Activated CD8-positive, alpha-beta memory T cell treated with anti-CD3 and anti-CD28 coated beads for 36 hours (primary cell): Measurements from ENCODE around the gene THBS3. TPM values are rescaled to one million over a fixed set of nuclear protein-coding genes. Genes with fewer than 3 reads are reported as not detected.
"Not testable (repeated sequence)": the region's sequence is repeated elsewhere in the genome, so short reads cannot be mapped to it uniquely, and the experiment has no call there.

Experiments used
- CTCF ChIA-PET: fragments of 350-600 bp; sonication (Branson Sonifier 250); formaldehyde crosslinking; loops from one replicate; lab custom pipeline; 2021; ENCODE audit warnings: antibody characterized with exemption; lab: Charles Lee
- POLR2A ChIA-PET: fragments of 350-600 bp; sonication (Branson Sonifier 250); formaldehyde crosslinking; loops from one replicate; lab custom pipeline; 2021; ENCODE audit warnings: antibody characterized with exemption; lab: Charles Lee
- total RNA-seq, 2 experiments: library from RNA; stranded (reverse); gene quantifications; one replicate each; pipeline ENCODE4 v1.2.3, GENCODE V29; 2021

The THBS3 gene
- total RNA-seq, 2 experiments from 2014 or later: 7.0 to 8.7 TPM

DNA sequence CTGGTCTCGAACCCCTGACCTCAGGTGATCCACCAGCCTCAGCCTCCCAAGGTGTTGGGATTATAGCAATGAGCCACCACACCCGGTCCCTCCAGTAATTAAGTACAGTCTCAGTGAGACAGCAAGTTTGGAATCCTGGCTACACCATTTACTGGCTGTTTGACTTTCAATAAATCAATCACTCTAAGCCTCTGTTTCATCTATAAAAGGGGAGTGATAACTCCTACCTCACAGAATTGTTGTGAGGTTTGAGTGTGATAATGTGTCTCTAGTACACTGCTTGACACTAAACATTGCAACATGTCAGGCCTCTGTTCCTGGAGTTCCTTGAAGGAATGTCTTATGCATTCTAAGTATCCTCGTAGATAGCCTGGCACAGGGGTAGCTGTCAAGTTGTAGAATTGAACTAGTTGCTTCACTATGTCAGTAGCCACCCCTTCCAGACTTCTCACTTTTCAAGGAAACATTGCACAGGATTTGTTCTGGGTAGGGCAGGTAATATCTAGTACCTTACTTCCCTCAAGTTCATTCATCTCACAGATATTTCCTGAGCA lies 35.2 kb upstream of the THBS3 start:
- CTCF ChIA-PET: interaction anchor here (0.6 to 3.2 kb wide), 3 partner anchors 8 to 65 kb away, joined by 3 to 18 read pairs (median 6); no protein-coding TSS in a partner anchor
- POLR2A ChIA-PET: interaction anchor here (0.7 to 1.9 kb wide), 3 partner anchors 12 to 70 kb away, joined by 3 to 8 read pairs (median 4); partner anchors contain the start of gene ENTREP3

DNA sequence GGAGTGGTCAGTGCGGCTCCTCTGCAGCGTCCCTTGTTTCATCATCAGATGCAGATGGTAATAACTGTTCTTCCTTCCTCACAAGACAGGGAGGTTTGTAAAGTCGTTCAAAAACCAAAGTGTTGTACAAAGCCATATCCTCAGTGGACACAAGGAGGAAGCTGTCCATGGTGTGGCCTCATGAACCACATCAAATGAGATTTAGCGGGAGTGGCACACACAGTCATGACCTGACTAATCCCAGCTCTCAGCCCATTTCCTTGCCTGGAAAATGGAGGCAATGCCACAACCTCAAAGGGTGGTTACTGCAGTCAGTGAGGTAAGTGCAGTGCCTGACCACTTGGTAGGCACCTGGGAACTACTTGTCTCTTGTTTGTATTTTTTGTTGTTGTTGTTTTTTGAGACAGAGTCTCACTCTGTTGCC lies 34.2 kb upstream of the THBS3 start:
- ChIA-PET POLR2A (interaction anchor here (1.5 kb wide), 1 partner anchor 20 kb away, joined by 4 read pairs; the partner anchor contains the start of gene SCAMP3), CTCF (interaction anchor here (0.6 to 3.2 kb wide), 5 partner anchors 9 to 113 kb away, joined by 3 to 18 read pairs (median 5); partner anchors contain the start of gene KRTCAP2)

DNA sequence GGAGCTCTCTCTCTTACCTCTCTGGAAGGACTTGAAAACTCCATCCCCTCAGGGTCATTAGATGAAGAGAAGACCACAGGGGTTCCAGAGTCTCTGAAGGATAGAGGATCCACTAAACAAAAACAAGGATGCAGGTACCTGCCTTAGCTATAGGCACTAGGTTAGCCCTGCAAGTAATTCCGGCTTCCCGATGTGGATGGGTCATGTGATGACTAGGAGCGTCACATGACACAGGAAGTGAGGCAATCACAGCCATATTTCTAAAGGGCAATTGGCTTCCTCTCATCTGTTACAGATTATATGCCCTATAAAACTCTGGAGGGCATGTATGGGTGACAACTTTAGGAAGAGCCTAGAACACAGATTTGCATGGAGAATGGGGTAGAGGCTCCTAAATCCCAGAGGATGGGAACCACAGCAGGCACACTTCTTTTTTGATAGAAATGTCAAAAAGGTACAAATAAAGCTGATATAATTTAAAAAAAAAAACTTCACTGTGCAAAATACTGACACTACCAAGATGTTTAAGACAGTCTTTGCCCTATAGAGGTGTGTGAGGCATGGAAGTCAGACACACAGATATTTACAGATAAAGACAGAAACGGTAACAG lies 33.5 kb upstream of the THBS3 start:
- POLR2A ChIA-PET: interaction anchor here (0.6 to 1.5 kb wide), 2 partner anchors 14 to 21 kb away, joined by 3 to 4 read pairs; partner anchors contain the start of gene SCAMP3

DNA sequence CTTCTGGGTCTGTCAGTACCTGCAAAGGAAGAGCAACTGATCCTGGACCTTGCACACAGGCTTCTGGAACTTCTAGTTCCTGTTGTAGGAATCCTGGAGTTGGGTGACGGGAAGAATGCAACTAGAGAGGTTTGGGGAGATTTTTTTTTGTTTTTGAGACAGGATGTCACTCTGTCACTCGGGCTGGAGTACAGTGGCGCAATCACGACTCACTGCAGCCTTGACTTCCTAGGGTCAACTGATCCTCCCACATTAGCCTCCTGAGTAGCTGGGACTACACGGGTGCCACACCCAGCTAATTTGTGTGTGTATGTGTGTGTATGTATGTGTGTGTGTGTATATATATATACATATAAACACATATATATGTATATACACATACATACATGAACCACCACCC lies 28.8 kb upstream of the THBS3 start:
- POLR2A ChIA-PET: no interaction called here
- CTCF ChIA-PET: interaction anchor here (0.9 kb wide), 1 partner anchor 15 kb away, joined by 3 read pairs; no protein-coding TSS in a partner anchor

More for the DNA sequence above, 33.5 kb upstream of the THBS3 start:
- CTCF ChIA-PET: interaction anchor here (0.6 to 3.2 kb wide), 5 partner anchors 10 to 112 kb away, joined by 3 to 18 read pairs (median 5); partner anchors contain the start of gene KRTCAP2

DNA sequence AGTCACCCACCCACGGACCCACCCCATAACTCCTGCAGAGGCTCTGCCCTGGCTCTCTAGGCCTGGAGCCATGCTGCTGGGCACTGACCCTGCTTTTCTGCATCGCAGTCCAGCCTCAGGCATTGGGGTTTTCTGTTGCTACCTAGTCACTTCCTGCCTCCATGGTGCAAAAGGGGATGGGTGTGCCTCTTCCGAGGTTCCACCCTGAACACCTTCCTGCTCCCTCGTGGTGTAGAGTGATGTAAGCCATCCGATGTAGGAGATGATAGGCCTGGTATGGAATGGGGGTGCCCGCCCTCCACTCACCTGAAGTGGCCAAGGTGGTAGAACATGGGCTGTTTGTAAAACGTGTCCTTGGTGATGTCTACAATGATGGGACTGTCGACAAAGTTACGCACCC lies 27.7 kb upstream of the THBS3 start:
- CTCF ChIA-PET, POLR2A ChIA-PET: not testable (repeated sequence)

DNA sequence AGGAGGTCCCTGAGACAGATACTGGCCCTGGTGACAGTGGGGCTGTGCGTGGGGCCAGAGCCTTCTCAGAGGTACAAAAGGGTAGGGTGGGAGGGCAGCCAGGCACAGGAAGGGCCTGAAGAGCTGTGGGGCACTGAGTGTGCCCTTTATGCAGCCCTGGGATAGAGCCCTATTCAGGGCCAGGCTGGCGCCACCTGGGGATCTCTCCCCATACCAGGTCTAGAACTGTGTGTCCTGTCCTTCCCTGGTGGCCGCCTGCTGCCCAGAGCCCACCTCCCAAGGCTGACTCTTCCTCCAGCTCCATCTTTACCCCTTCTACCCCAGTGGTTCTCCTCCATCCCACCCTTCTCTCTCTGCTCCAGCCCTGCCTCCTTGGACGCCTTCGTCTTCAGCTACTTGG lies 25.8 kb upstream of the THBS3 start:
- CTCF ChIA-PET, POLR2A ChIA-PET: not testable (repeated sequence)

DNA sequence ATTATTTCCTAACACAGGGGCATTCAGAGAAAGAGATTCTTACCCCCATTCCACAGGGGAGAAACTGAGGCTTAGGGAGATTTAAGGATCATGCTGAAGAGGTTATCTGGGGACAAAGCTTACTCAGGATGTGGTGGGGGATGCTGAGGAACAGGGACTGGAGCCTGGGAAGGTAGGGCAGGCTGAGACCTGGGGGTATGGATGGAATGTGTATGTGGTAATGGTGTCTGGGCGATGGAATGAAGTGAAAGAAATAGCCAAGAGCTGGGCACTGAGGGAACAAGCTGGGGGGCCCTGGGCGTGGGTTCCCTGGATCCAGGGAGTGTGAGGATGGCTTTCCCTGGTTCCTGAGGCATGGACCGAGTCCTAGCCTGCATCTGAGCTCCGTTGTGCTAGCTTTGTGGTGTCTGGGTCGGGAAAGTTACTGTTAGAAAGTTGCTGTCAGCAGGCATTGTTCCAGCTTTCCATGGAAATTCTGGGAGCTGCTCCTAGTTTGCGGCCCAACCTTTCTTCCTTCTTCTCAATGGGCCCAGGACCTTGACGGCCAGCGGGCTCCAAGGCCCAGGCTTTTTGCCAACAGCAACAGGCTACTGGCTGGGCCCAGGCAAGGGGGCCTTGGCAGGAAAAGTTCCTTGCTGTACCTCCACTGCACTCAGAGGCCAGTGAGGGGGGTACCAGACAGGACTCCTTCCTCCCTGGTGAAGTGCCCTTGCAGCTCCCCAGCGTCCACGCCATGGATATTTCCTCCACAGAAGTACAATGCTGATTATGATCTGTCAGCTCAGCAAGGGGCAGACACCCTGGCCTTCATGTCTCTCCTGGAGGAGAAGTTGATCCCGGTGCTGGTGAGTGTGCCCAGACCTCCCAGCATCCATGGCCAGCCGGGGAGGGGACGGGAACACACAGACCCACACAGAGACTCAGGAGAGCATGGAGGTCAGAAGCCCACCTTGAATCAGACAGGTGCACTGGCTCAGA lies 24.6 kb upstream of the THBS3 start:
- CTCF ChIA-PET, POLR2A ChIA-PET: not testable (repeated sequence)

DNA sequence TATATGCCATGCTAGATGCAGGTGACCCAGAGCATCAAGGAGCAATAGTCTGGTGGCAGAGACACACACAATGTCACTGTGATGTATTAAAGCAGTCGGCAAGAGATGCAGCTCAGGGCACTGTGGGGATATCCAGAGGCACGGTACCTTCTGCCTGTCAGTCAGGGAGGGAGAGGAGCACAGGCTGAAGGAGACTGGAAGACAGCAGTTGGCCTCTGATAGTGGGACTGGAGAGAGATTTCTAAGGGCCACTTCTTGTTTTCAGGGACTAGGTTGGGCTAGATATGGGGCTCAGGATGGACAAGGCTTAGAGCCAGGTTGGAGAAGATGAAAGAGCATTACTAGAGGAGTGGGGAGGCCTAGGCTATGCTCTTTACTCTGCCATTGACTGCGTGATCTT lies 23.6 kb upstream of the THBS3 start:
- CTCF ChIA-PET, POLR2A ChIA-PET: not testable (repeated sequence)

DNA sequence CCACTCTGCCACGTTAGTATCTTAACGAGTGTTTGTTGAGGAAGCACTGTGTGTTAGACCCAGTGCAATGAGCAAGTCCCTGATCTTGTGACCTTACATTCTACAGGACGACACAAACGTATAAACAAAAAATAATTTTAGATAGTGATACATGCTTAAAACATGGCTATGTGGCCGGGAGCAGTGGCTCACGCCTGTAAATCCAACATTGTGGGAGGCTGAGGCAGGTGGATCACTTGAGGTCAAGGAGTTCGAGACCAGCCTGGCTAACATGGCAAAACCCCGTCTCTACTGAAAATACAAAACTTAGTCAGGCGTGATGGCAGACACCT lies 20.4 kb upstream of the THBS3 start:
- CTCF ChIA-PET: interaction anchor here (0.8 to 2.2 kb wide), 7 partner anchors 15 to 142 kb away, joined by 3 to 9 read pairs (median 4); partner anchors contain the start of genes KRTCAP2, MTX1 and THBS3
- POLR2A ChIA-PET: interaction anchor here (2.4 to 2.9 kb wide), 2 partner anchors 16 to 34 kb away, joined by 8 to 9 read pairs; no protein-coding TSS in a partner anchor

DNA sequence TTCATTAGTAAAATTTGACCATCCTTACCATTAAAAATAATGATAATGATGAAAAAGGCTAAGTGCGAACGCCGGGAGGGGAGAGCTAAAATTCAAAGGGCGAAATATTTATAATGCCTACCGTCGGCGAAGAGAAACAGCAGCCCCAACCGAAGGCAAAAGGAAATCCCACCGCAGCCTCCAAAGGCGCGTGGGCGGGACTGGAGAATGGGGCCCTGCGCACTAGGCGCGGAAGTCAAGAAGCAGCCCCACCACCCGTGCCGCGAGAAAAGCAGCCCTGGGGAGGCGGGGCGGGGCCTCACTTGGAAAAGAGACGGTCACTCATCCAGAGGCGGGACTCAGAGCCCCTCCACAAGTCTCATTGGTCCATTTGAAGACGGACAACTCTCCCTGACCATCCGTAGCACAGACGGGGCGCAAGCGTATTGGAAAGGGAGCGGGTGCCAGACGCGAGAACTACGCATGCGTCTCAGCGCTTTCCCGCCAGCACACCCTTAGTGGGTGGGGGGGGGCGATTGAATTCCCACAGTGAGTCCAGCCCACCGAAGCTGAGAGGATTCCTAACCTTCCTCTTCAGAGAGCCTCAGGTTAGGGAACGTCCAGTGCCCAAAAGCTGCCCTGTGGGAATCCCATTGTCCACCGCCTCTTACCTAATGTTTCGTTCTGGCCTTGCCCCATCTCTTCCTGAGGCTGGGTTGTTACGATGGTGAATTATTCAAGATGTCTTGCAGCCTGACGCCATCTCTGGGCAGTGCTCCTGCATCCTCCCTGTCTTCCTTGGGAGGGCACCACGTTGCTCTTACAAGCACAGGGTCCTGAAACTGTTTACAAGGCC lies 19.8 kb upstream of the THBS3 start:
- ChIA-PET CTCF (interaction anchor here (1.0 to 2.2 kb wide), 10 partner anchors 13 to 142 kb away, joined by 3 to 10 read pairs (median 5); partner anchors contain the start of genes KRTCAP2, MTX1 and THBS3), POLR2A (interaction anchor here (0.7 to 2.9 kb wide), 4 partner anchors 14 to 33 kb away, joined by 3 to 9 read pairs (median 6); partner anchors contain the start of gene MTX1)

DNA sequence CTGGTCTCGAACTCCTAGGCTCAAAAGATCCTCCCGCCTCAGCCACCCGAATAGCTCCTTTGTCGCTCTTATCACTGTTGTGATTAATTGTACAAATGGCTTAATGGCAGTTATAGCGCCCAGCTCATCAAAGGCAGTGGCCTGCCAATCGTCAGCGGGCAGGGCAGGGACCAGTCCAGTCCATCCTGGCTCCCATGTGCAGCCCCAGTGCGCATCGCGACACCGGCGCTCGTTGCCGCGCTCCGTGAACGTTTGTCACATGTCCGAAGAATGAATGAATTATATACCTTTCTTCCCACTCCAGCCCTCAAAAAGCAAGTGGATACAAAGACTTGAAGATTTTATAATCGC lies 19.2 kb upstream of the THBS3 start:
- CTCF ChIA-PET: interaction anchor here (1.0 to 2.2 kb wide), 9 partner anchors 14 to 141 kb away, joined by 3 to 10 read pairs (median 5); partner anchors contain the start of genes KRTCAP2, MTX1 and THBS3
- POLR2A ChIA-PET: interaction anchor here (0.7 to 2.9 kb wide), 4 partner anchors 14 to 33 kb away, joined by 3 to 9 read pairs (median 6); partner anchors contain the start of gene MTX1

DNA sequence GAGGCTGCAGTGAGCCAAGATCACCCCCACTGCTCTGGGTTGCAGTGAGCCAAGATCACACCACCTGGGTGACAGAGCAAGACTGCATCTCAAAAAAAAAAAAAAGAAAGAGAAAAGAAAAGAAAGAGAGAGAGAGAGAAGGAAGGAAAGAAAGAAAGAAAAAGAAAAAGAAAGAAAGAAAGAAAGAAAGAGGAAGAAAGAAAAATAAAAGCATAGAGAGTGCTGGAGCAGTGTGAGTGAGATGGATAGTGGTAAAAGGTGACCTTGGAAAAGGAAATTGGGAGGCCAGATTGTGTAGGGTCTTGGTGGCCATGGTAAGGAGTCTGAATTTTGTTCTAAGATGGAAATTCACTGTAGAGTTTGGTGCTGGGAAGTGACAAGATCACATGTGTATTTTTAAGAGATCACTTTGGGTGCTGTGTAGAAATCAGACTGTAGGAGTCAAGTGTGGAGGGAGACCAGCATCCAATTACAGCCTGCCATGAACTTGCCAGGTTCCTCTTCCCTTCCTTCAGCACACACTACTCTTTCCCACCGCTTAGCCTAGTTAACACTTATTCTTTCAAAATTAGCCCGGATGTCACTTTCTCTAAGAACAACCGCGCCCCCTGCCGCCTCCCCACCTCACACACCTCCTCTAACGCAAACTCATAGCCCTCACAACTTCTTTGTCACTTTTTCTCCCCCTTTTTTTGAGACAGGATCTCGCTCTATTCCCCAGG lies 18.7 kb upstream of the THBS3 start:
- ChIA-PET POLR2A (interaction anchor here (0.7 to 2.9 kb wide), 4 partner anchors 15 to 32 kb away, joined by 3 to 9 read pairs (median 6); partner anchors contain the start of gene MTX1), CTCF (interaction anchor here (0.7 to 2.2 kb wide), 10 partner anchors 14 to 141 kb away, joined by 3 to 10 read pairs (median 5); partner anchors contain the start of genes KRTCAP2, MTX1 and THBS3)

DNA sequence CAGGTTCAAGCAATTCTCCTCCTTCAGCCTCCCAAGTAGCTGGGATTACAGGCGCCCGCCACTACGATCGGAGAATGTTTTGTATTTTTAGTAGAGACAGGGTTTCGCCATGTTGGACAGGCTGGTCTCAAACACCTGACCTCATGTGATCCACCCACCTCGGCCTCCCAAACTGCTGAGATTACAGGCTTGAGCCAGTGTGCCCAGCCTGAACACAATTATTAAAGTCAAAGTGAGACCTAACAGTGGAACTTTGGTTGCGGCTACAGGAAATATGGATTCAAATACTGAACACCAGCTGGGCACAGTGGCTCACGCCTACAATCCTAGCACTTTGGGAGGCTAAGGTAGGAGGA lies 17.7 kb upstream of the THBS3 start:
- CTCF ChIA-PET: interaction anchor here (0.7 to 1.3 kb wide), 7 partner anchors 16 to 134 kb away, joined by 3 to 10 read pairs (median 4); partner anchors contain the start of genes MTX1 and THBS3
- POLR2A ChIA-PET: not testable (repeated sequence)

DNA sequence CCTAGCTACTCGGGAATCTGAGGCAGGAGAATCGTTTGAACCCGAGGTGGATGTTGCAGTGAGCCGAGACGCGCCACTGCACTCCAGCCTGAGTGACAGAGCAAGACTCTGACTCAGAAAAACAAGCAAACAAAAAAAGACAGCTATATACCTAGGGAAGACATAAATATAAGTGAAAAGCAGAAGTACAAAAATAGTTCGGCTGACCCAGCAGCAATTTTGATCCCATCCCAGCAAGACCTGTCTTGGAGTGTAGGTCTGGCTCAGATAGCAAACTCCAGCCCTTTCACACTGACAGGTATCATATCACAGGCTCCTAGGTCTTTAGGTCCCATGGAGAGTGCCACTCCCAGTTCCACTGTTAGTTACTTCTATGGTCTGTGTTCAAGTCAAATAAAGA lies 15.3 kb upstream of the THBS3 start:
- ChIA-PET POLR2A (no interaction called here), CTCF (no interaction called here)

DNA sequence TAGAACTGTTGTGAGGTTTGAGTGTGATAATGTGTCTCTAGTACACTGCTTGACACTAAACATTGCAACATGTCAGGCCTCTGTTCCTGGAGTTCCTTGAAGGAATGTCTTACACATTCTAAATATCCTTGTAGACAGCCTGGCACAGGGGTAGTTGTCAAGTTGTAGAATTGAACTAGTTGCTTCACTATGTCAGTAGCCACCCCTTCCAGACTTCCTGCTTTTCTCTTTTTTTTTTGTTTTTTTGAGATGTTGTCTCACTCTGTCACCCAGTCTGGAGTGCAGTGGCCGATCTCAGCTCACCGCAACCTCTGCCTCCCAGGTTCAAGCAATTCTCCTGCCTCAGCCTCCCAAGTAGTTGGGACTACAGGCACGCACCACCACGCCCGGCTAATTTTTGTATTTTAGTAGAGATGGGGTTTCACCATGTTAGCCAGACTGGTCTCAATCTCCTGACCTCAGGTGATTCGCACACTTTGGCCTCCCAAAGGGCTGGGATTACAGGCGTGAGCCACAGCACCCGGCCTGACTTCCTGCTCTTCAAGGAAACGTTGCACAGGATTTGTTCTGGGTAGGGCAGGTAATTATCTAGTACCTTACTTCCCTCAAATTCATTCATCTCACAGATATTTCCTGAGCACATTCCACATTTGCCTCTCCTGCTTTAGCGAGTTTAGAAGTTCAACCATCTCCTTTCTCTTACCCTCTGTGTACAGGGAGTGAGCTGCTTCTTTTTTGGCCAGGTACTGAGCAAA lies 12.7 kb upstream of the THBS3 start:
- CTCF ChIA-PET: interaction anchor here (2.6 kb wide), 1 partner anchor 13 kb away, joined by 8 read pairs; the partner anchor contains the start of genes MTX1 and THBS3
- POLR2A ChIA-PET: not testable (repeated sequence)

DNA sequence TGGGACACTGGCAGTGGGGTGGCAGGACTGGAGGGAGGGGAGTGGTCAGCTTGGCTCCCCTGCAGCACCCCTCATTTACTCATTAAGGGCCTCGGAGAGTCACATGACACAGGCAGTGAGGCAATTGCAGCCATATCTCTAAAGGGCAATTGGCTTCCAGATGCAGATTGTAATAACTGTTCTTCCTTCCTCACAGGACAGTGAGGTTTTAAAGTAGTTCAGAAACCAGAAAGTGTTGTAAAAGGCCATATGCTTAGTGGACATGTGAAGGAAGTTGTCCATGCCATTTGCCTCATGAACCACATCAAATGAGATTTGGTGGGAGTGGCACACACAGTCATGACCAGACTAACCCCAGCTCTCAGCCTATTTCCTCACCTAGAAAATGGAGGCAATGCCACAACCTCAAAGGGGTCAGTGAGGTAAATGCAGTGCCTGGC lies 11.9 kb upstream of the THBS3 start:
- POLR2A ChIA-PET: no interaction called here

More for the DNA sequence above, 11.9 kb upstream of the THBS3 start:
- CTCF ChIA-PET: interaction anchor here (2.6 kb wide), 1 partner anchor 12 kb away, joined by 8 read pairs; the partner anchor contains the start of genes MTX1 and THBS3
